HG03175 (cell line): ENCODE data around the gene BACE1-AS.
"Not testable (repeated sequence)": the region's sequence is repeated elsewhere in the genome, so short reads cannot be mapped to it uniquely, and the experiment has no call there.

ENCODE experiments used
- ATAC-seq: cut with Tn5 transposase; IDR thresholded peaks from one replicate; pipeline ENCODE4 v1.9.1; 2021; ENCODE audit warnings: mild to moderate bottlenecking, moderate library complexity; ENCODE audit not compliant: unreplicated experiment

BACE1-AS gene

GRCh38 chr11:117290809-117291396 lies at the start of gene BACE1-AS:
BACE1-AS (plus strand) TSS chr11:117291346.
- ATAC-seq = no peak

GRCh38 chr11:117248341-117248740 lies 42.8 kb upstream of the BACE1-AS start:
- no peak for ATAC-seq

- no peak for ATAC-seq
Measured at GRCh38 chr11:117249571-117249970, 41.6 kb upstream of the BACE1-AS start.

GRCh38 chr11:117251506-117251905 lies 39.6 kb upstream of the BACE1-AS start:
- no peak for ATAC-seq

- ATAC-seq = no peak
Measured at GRCh38 chr11:117255966-117256365, 35.2 kb upstream of the BACE1-AS start.

- ATAC-seq = no peak
Measured at GRCh38 chr11:117256573-117256972, 34.6 kb upstream of the BACE1-AS start.

- ATAC-seq = no peak
Measured at GRCh38 chr11:117258576-117258975, 32.6 kb upstream of the BACE1-AS start.

GRCh38 chr11:117259417-117259816 lies 31.7 kb upstream of the BACE1-AS start:
- no peak for ATAC-seq

GRCh38 chr11:117264624-117265323 lies 26.4 kb upstream of the BACE1-AS start:
- ATAC-seq = not testable (repeated sequence)

- no peak for ATAC-seq
Measured at GRCh38 chr11:117265745-117266144, 25.4 kb upstream of the BACE1-AS start.

- ATAC-seq = no peak
Measured at GRCh38 chr11:117269856-117270255, 21.3 kb upstream of the BACE1-AS start.

- ATAC-seq = no peak
Measured at GRCh38 chr11:117271208-117271607, 19.9 kb upstream of the BACE1-AS start.

GRCh38 chr11:117272175-117272574 lies 19.0 kb upstream of the BACE1-AS start:
- ATAC-seq = not testable (repeated sequence)

GRCh38 chr11:117273550-117274289 lies 17.4 kb upstream of the BACE1-AS start:
- ATAC-seq = no peak

- no peak for ATAC-seq
Measured at GRCh38 chr11:117278347-117278746, 12.8 kb upstream of the BACE1-AS start.

GRCh38 chr11:117279711-117280376 lies 11.3 kb upstream of the BACE1-AS start:
- no peak for ATAC-seq

- ATAC-seq = no peak
Measured at GRCh38 chr11:117281159-117281558, 10.0 kb upstream of the BACE1-AS start.

- no peak for ATAC-seq
Measured at GRCh38 chr11:117281869-117282268, 9.3 kb upstream of the BACE1-AS start.

GRCh38 chr11:117282956-117283355 lies 8.2 kb upstream of the BACE1-AS start:
- ATAC-seq = no peak

- ATAC-seq = no peak
Measured at GRCh38 chr11:117284053-117284452, 7.1 kb upstream of the BACE1-AS start.

GRCh38 chr11:117286588-117286987 lies 4.6 kb upstream of the BACE1-AS start:
- no peak for ATAC-seq
